Activated CD8-positive, alpha-beta memory T cell treated with anti-CD3 and anti-CD28 coated beads for 1 hour (primary cell): Measurements from ENCODE around the gene TIGD3.
A peak's percentile ranks its signal among the peaks of the same experiment; 100 is the strongest.
"Not testable (repeated sequence)": the region's sequence is repeated elsewhere in the genome, so short reads cannot be mapped to it uniquely, and the experiment has no call there.

ENCODE experiments used
- DNase-seq, 2 donors: peaks; one replicate each; pipeline ENCODE4 v3.0.0-alpha.2; 2020; ENCODE audit warnings: low read depth in 1 of 2; ENCODE audit errors: extremely low read depth in 1 of 2

The TIGD3 gene

GRCh38 chr11:65325435-65325834 lies 29.1 kb upstream of the TIGD3 start:
- no peak for DNase-seq

GRCh38 chr11:65327021-65327420 lies 27.5 kb upstream of the TIGD3 start:
- DNase-seq, result no peak

DNA sequence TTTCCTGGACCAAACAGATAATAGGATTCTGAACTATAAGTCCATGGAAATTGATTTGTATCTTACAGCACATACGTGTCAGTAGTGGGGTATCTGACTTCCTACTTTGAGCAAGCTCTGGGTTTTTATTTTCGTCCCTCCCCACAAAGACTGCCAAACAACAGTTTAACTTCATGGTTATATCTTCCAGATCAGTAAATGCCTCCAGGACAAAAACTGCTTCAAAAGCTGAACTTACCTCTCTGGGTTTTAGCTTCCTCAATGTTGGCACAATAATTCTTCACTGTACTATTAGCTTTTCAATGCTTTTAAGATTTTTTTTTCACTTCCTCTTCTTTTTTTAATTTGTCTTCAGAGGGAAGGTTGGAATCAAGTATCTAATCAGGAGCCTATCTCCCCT lies 25.1 kb upstream of the TIGD3 start:
- no peak for DNase-seq

- DNase-seq, result peak; percentile 70 to 73
These were observed 24.6 kb upstream of the TIGD3 start for GRCh38 chr11:65329944-65330403.

- DNase-seq, result no peak
These were observed 24.0 kb upstream of the TIGD3 start for GRCh38 chr11:65330544-65330943.

DNA sequence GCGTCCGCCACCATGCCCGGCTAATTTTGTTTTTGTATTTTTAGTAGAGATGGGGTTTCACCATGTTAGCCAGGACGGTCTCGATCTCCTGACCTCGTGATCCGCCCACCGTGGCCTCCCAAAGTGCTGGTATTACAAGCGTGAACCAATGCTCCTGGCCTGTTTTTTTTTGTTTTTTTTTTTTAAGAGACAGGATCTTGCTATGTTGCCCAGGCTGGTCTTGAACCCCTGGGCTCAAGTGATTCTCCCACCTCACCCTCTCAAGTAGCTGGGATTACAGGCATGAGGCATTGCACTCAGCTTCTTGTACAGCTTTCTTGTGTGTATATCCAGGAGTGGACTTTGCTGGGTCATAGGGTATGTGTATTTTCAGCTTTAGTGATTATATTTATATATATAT lies 22.0 kb upstream of the TIGD3 start:
- DNase-seq, result not testable (repeated sequence)

DNA sequence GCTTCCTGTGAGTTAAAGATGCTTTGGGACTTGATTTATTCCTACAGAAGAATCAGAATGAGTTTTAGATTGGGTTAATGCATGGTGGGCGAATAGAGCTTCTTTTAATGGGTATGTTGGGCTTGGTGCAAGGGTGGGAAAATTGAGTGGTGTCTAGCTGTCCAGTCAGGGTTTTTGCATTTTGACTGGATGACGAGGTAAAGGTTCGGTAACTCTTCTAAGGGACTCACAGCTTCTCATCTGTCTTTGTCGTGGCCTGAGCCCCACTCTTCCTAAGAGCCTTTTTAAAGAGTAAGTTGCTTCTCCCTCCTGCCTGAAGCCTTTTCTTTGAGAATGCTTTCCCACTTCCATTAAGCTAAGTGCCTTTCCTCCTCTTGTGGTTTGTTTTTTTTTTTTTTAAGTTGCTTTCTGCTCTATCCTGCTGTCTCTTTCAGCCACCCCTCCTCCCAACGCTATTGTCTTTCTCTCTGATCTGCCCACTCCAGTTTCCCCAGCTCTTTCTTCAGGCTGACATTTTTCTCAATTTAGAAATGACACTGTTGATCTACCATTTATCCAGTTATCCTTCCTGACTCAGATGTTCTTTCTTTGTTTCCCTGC lies 19.8 kb upstream of the TIGD3 start:
- DNase-seq, result no peak

GRCh38 chr11:65338676-65339075 lies 15.9 kb upstream of the TIGD3 start:
- no peak for DNase-seq

DNA sequence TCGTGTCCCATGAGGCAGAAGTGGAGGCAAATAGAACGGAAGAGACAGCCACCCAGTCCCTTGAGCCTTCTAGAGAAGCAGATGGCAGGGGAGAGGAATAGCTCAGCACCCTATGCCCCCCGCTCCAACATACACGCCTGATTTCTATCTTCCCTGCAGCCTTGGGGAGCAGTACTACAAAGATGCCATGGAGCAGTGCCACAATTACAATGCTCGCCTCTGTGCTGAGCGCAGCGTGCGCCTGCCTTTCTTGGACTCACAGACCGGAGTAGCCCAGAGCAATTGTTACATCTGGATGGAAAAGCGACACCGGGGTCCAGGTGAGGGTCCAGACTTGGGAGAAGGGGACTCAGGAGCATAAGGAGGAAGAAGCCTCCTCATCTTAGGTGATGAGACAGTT lies 14.3 kb upstream of the TIGD3 start:
- DNase-seq, result no peak

DNA sequence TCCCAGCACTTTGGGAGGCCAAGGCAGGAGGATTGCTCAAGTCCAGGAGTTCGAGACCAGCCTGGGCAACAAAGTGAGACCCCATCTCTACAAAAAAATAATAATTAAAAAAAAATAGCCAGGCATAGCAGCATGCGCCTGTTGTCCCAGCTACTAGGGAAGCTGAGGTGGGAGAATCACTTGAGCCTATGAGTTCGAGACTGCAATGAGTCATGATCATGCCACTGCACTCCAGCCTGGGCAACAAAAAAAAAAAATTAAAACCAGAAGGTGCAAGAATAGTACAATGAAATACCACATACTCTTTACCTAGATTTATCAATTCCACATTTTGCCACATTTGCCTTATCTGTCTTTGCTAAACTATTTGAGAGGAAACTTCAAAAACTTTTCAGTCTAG lies 12.7 kb upstream of the TIGD3 start:
- DNase-seq, result no peak

GRCh38 chr11:65351511-65351910 lies 3.0 kb upstream of the TIGD3 start:
- DNase-seq, result no peak

DNA sequence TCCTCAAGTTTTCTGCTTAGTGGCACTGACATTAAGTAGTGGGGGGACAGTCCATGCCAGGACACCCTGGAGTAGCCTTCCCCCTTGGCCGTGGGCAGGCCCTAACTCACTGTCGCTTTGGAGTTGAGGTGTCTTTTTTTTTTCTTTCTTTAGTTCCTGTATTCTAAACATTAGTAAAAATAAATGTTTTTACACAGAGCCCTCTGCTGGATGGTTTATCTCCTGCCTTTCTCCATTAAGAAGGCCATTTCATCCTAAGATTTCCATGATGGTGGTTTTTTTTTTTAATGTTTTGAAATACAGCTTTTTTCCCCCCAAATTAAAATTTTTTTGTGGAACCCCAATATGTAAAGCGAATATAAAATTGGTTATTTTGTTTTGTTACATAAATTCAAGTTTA lies 1.8 kb upstream of the TIGD3 start:
- DNase-seq, result no peak

- no peak for DNase-seq
These were observed 1.2 kb upstream of the TIGD3 start for GRCh38 chr11:65353376-65353775.

DNA sequence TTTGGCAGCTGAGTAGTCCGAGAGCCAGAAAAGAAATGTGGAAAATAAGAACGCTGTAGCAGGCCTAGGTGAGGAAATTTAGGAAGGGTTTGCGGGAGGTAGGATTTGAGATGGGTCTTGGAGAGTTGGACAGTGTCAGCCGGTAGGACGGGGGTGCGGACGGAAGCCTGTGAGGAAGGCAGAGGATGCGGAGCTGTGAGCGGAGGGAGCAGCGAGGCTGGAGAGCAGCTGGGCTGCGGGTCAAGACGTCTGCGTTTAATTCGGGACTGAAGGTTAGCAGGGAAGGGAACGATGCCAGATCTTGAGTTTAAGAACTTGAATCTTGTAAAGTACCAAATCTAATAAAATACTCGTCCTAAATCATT lies 669 bp upstream of the TIGD3 start:
- no peak for DNase-seq

- peak; percentile 17 to 39 for DNase-seq
These were observed 643 bp downstream of the TIGD3 start for GRCh38 chr11:65355013-65355775.

DNA sequence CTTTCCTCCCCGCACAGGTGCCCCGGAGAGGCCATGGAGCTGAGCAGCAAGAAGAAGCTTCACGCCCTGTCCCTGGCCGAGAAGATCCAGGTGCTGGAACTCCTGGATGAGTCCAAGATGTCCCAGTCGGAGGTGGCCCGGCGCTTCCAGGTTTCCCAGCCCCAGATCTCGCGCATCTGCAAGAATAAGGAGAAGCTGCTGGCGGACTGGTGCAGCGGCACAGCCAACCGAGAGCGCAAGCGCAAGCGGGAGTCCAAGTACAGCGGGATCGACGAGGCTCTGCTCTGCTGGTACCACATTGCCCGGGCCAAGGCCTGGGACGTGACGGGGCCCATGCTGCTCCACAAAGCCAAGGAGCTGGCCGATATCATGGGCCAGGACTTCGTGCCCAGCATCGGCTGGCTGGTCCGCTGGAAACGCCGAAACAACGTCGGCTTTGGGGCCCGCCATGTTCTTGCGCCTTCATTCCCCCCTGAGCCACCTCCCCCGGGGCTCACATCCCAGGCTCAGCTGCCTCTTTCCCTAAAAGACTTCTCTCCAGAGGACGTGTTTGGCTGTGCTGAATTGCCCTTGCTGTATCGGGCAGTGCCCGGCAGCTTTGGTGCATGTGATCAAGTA lies 1.3 kb downstream of the TIGD3 start:
- DNase-seq, result no peak

DNA sequence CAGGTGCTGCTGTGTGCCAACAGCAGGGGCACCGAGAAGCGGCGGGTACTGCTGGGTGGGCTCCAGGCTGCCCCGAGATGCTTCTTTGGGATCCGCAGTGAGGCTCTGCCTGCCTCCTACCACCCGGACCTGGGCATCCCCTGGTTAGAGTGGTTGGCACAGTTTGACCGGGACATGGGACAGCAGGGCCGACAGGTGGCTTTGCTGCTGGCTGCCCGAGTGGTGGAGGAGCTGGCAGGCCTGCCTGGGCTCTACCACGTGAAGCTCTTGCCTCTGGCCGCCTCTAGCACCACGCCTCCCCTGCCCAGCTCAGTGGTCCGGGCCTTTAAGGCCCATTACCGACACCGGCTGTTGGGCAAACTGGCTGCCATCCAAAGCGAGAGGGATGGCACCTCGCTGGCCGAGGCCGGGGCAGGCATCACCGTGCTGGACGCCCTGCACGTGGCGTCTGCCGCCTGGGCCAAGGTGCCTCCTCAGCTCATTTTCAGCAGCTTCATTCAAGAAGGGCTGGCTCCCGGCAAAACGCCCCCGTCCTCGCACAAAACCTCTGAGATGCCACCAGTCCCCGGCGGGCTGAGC lies 1.9 kb downstream of the TIGD3 start:
- no peak for DNase-seq

- no peak for DNase-seq
These were observed 3.4 kb downstream of the TIGD3 start for GRCh38 chr11:65357856-65358356.

DNA sequence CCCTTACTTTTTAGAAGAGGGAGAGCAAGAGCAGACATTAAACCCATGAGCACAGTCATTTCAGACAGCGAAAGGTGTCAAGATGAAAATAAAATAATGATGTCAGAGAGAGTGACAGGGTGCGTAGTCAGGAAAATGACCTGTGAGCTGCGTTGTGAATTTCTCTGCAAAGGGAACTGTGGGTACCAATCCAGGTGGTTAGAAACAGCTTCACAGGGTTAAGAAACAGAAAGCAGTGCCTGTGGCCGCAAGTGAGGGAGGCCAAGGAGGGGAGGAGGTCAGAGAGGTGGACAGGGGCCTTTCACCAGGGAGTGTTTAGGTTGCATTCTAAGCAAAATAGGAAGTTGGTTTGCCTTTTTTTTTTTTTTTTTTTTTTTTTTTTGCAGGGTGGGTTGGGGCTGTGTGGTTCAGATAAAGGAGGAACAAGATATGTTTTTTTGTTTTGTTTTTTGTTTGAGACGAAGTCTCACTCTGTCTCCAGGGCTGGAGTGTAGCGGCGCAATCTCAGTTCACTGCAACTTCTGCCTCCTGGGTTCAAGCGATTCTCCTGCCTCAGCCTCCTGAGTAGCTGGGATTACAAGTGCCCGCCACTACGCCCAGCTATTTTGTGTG lies 7.9 kb downstream of the TIGD3 start:
- DNase-seq, result no peak

DNA sequence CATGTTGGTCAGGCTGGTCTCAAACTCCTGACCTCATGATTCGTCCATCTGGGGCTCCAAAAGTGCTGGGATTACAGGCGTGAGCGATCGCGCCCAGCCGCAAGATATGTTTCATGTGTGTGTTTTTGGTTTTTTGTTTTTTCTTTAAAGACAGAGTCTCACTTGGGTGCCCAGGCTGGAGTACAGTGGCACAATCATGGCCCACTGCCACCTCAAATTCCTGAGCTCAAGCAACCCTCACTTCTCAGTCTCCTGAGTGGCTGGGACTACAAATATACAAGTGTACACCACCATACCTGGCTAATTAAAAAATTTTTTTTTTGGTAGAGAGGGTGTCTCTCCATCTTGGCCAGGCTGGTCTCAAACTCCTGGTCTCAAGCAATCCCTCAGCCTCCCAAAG lies 8.4 kb downstream of the TIGD3 start:
- DNase-seq, result no peak

DNA sequence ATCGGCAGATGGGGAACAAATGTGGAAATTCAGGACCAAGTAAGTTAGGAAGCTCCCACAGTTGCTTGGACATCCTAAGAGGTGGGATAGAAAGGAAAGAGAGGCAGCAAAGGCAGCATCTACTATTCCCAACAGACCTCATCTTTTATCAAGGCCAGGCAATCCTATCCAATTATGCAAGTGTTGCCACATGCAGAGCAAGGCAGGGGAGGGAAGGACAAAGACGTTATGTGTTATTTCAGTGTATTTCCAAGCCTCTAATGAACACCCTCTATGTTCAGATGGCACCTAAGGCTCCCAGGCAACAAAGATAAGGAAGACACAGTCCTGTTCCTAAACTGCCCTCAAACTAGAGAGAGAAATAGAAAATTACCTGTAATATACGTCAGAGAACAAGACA lies 9.2 kb downstream of the TIGD3 start:
- DNase-seq, result no peak
